ENCODE results near the gene MBD4. TPM values are rescaled to one million over a fixed set of nuclear protein-coding genes. Genes with fewer than 3 reads are reported as not detected.

The MBD4 gene
- total and polyA plus RNA-seq, 10 of the 15 experiments (the other 5 are each of a cell fraction or from before 2014, with no cell fraction given) = 17.7 to 59.0 (median 49.0) TPM

DNA sequence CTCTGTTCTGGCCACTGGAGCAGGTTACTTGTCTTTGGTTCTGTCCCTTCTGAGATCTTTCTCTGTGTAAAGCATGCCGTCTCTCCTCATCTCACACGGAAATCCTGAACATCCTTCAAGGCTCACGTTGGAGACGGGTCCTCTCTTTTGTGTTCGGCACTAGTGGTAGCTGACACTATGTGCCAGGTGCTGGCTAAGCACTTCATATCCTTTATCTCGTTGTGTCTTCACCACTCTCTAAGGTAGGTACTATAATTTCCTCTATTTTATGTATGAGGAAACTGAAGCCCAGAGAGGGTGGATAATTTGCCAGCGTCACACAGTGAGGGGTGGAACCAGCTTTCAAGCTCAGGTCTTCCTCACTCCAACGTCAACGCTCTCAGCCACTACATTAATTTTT lies 1.5 kb upstream of the MBD4 start:
- Histone ChIP-seq H3K27me3 (replicated peaks in 1 of 2; ENCODE audit: control insufficient read depth in 2 of 2, insufficient read depth in 2 of 2, low read length in 1 of 2) (no peaks in the 10 kb centered on the region), H3K4me1 (ENCODE audit: control insufficient read depth, insufficient read depth, low read length) (peaks cover 11% of the 10 kb centered on the region; the same call in 1 of the 2 replicates), H3K9ac (ENCODE audit: control insufficient read depth, insufficient read depth, low read length) (no peak overlapping the region), H4K20me1 (ENCODE audit: control insufficient read depth, insufficient read depth) (no peaks in the 10 kb centered on the region), H3K4me3 (peak overlapping the region; percentile 76), H3K27ac (ENCODE audit: control insufficient read depth, insufficient read depth) (peak overlapping the region; percentile 91; the same call in 1 of the 2 replicates), H3K36me3 (ENCODE audit: control insufficient read depth in 2 of 2, insufficient read depth in 2 of 2, low read length in 1 of 2) (no peaks in the 10 kb centered on the region), H3K4me2 (ENCODE audit: control insufficient read depth, insufficient read depth) (peak overlapping the region; percentile 93), H2AFZ (ENCODE audit: control insufficient read depth, low read depth, low read length) (peak overlapping the region; percentile 95; the same call in 1 of the 2 replicates), H3K9me3 (replicated peaks; ENCODE audit: control insufficient read depth, insufficient read depth, low read length) (no peaks in the 10 kb centered on the region), H3K79me2 (ENCODE audit: control insufficient read depth, insufficient read depth, low read length) (peaks cover 39% of the 10 kb centered on the region)
- ATAC-seq = no peak
- 83% methylated on average over 9 of the region's 9 CpGs for WGBS (ENCODE audit: insufficient coverage, insufficient replicate concordance, low lambda C conversion rate, missing lambda C conversion rate)
- DNase-seq (ENCODE audit: low read depth, low spot score) = no peak
- in situ Hi-C loops (cut with MboI) = no loop called here
- no peak for FAIRE-seq
- ChIA-PET RAD21 (ENCODE audit: unreplicated experiment) (interaction anchor here (0.9 to 3.8 kb wide), 6 partner anchors 15 to 58 kb away, joined by 3 to 22 read pairs (median 4); no protein-coding TSS in a partner anchor), POLR2A (interaction anchor here (0.6 to 6.0 kb wide), 13 partner anchors 9 to 321 kb away, joined by 3 to 40 read pairs (median 4); partner anchors contain the start of gene EFCAB12), SMC1A (ENCODE audit: uncharacterized antibody, unreplicated experiment) (interaction anchor here (0.6 to 14.5 kb wide), 9 partner anchors 10 to 385 kb away, joined by 3 to 275 read pairs (median 6); partner anchors contain the start of gene EFCAB12), CTCF (interaction anchor here (0.9 to 5.5 kb wide), 6 partner anchors 12 to 58 kb away, joined by 3 to 43 read pairs (median 5); no protein-coding TSS in a partner anchor)
- no peak for TF ChIP-seq SUZ12 (IDR thresholded peaks at IDR 0.05; ENCODE audit: unreplicated experiment)
- TF ChIP-seq, protein P1, sequence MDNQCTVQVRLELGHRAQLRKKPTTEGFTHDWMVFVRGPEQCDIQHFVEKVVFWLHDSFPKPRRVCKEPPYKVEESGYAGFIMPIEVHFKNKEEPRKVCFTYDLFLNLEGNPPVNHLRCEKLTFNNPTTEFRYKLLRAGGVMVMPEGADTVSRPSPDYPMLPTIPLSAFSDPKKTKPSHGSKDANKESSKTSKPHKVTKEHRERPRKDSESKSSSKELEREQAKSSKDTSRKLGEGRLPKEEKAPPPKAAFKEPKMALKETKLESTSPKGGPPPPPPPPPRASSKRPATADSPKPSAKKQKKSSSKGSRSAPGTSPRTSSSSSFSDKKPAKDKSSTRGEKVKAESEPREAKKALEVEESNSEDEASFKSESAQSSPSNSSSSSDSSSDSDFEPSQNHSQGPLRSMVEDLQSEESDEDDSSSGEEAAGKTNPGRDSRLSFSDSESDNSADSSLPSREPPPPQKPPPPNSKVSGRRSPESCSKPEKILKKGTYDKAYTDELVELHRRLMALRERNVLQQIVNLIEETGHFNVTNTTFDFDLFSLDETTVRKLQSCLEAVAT (IDR thresholded peaks at IDR 0.05) = peak; percentile 75
- TF ChIP-seq PAX5 (IDR thresholded peaks at IDR 0.05; ENCODE audit: borderline replicate concordance, low read depth, low read length) = no peak
- no peak for TF ChIP-seq TCF3 (IDR thresholded peaks at IDR 0.05; ENCODE audit: borderline replicate concordance, insufficient read depth, low read depth, low read length)
- TF ChIP-seq ZBED1 (IDR thresholded peaks at IDR 0.05; ENCODE audit: borderline replicate concordance) = no peak
- intact Hi-C loops (cut with micrococcal nuclease; ENCODE audit: unreplicated experiment) = loop anchor here (2.0 kb wide), 1 partner anchor 42 kb away; no protein-coding TSS in a partner anchor
- no TSS peak for BruUV-seq (replicated peaks)

Measured in GM12878 (cell line).